DOHH2 (cell line): ENCODE results near the gene ZBTB7C.

Source experiments
- H3F3A ChIP-seq: fragments of 200-600 bp; sonication (generic), shearing (Covaris generic); 2 replicates; pipeline ENCODE4 v1.6.0; 2016; ENCODE audit warnings: antibody characterized with exemption, mild to moderate bottlenecking; ENCODE audit not compliant: control insufficient read depth, insufficient read depth
- H3K27ac ChIP-seq: fragments of 200-600 bp; sonication (generic); 2 replicates; pipeline ENCODE4 v1.5.1; 2014; ENCODE audit warnings: low read depth, mild to moderate bottlenecking, low read length, moderate library complexity
- H3K27me3 ChIP-seq: fragments of 200-600 bp; sonication (generic); 2 replicates; pipeline ENCODE4 v1.6.1; 2014; ENCODE audit warnings: mild to moderate bottlenecking, low read length, mixed read lengths; ENCODE audit not compliant: control insufficient read depth
- H3K36me3 ChIP-seq: fragments of 200-600 bp; sonication (generic); 2 replicates; pipeline ENCODE4 v1.6.1; 2014; ENCODE audit warnings: mild to moderate bottlenecking, low read length, moderate library complexity, mixed read lengths; ENCODE audit not compliant: control insufficient read depth
- H3K4me1 ChIP-seq: fragments of 200-600 bp; sonication (generic); 2 replicates; pipeline ENCODE4 v1.6.1; 2014; ENCODE audit warnings: mild to moderate bottlenecking, low read length, mixed read lengths; ENCODE audit not compliant: control insufficient read depth
- H3K4me2 ChIP-seq: fragments of 200-600 bp; sonication (generic); 2 replicates; pipeline ENCODE4 v1.6.0; 2014; ENCODE audit warnings: mild to moderate bottlenecking, low read length, moderate library complexity
- H3K4me3 ChIP-seq: fragments of 200-600 bp; sonication (generic); 2 replicates; pipeline ENCODE4 v1.5.1; 2014; ENCODE audit warnings: mild to moderate bottlenecking, low read length, mixed read lengths
- H3K79me2 ChIP-seq: fragments of 200-600 bp; sonication (generic); 2 replicates; pipeline ENCODE4 v1.6.1; 2014; ENCODE audit warnings: mild to moderate bottlenecking, low read length, mixed read lengths; ENCODE audit not compliant: control insufficient read depth
- H3K9me2 ChIP-seq: fragments of 200-600 bp; sonication (generic); replicated peaks from 2 replicates; pipeline ENCODE4 v1.6.1; 2014; ENCODE audit warnings: mild to moderate bottlenecking, low read length, mixed read lengths; ENCODE audit not compliant: control insufficient read depth
- H3K9me3 ChIP-seq: fragments of 200-600 bp; sonication (generic); 2 replicates; pipeline ENCODE4 v1.6.1; 2014; ENCODE audit warnings: antibody characterized with exemption, low read length, mixed read lengths; ENCODE audit not compliant: control insufficient read depth, insufficient read depth
- H4K20me1 ChIP-seq: fragments of 200-600 bp; sonication (generic); 2 replicates; pipeline ENCODE4 v1.6.0; 2014; ENCODE audit warnings: low read depth, mild to moderate bottlenecking, antibody characterized with exemption, low read length, moderate library complexity; ENCODE audit not compliant: control insufficient read depth, insufficient read depth
- CTCF ChIP-seq: fragments of 200-600 bp; sonication (generic); IDR thresholded peaks from one replicate; pipeline ENCODE4 v1.5.1; 2014; ENCODE audit warnings: antibody characterized with exemption, mild to moderate bottlenecking, low read depth, low read length; ENCODE audit not compliant: poor library complexity, severe bottlenecking
- EZH2phosphoT487 ChIP-seq: fragments of 200-600 bp; sonication (generic); IDR thresholded peaks from 2 replicates; pipeline ENCODE4 v1.6.1; 2017; ENCODE audit warnings: borderline replicate concordance, mild to moderate bottlenecking, antibody characterized with exemption, low read length, moderate library complexity, mixed read lengths

The ZBTB7C gene

GRCh38 chr18:48364146-48364545 lies 45.0 kb downstream of the ZBTB7C start:
- no peak overlapping the region for H3K4me3 ChIP-seq
- no peaks in the 10 kb centered on the region for H3K36me3 ChIP-seq
- H3K9me3 ChIP-seq: no peaks in the 10 kb centered on the region
- no peaks in the 10 kb centered on the region for H3K79me2 ChIP-seq
- H3K9me2 ChIP-seq: no peaks in the 10 kb centered on the region
- no peaks in the 10 kb centered on the region for H3K4me1 ChIP-seq
- TF ChIP-seq EZH2phosphoT487 (no peak), CTCF (no peak)
- no peak overlapping the region for H3K4me2 ChIP-seq
- no peak overlapping the region for H3K27ac ChIP-seq
- H3F3A ChIP-seq: no peaks in the 10 kb centered on the region
- H4K20me1 ChIP-seq: no peaks in the 10 kb centered on the region
- no peaks in the 10 kb centered on the region for H3K27me3 ChIP-seq

DNA sequence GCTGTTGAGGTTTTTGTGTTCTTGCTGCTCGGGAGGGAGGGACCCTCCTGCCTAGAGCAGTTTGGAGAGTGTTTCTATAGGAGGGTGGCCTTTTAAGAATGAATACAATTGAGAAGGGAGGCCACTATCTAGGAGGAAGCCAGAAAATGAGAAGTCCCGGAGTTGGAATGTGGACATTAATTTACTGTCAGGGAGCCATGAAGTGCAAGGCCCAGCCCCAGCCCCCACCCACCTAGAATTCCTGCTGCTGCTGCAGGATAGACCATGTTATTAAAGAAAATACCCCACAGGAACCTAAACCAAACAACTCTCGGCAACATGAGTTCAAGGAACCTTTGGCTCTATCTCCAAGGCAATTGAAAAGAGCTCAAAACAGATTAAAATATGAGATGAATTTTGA lies 46.0 kb downstream of the ZBTB7C start:
- Histone ChIP-seq H3K9me2 (no peaks in the 10 kb centered on the region), H3K79me2 (no peaks in the 10 kb centered on the region), H3F3A (no peaks in the 10 kb centered on the region), H3K4me2 (no peak overlapping the region), H3K4me3 (no peak overlapping the region), H3K9me3 (no peaks in the 10 kb centered on the region), H3K4me1 (no peaks in the 10 kb centered on the region), H3K27ac (no peak overlapping the region), H4K20me1 (no peaks in the 10 kb centered on the region), H3K36me3 (no peaks in the 10 kb centered on the region), H3K27me3 (no peaks in the 10 kb centered on the region)
- TF ChIP-seq EZH2phosphoT487: no peak
- TF ChIP-seq CTCF: no peak

DNA sequence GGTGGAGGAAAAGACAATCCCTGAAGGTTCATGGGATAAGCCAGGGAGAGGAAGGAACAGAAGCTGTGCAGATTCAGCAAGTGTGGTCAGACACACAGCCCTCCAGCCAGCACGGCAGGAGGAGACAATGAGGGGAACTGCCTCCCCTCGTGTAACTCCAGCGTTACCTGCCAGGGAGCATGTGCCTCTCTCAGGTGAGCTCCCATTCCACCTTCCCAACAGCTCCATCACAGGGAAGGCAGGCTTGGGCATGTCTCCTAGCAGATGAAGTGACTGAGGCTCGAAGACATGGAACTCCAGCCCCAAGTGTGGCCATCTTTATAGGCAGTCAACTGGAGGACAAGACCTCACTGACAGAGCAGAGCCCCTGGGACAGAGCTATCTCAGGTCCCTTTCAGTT lies 47.4 kb downstream of the ZBTB7C start:
- TF ChIP-seq EZH2phosphoT487: no peak
- TF ChIP-seq CTCF: no peak
- no peak overlapping the region for H3K4me3 ChIP-seq

More for the DNA sequence above, 47.4 kb downstream of the ZBTB7C start:
- Histone ChIP-seq H3K4me2 (no peak overlapping the region), H3K27me3 (no peaks in the 10 kb centered on the region), H3K79me2 (no peaks in the 10 kb centered on the region), H3K9me3 (no peaks in the 10 kb centered on the region), H3F3A (no peaks in the 10 kb centered on the region), H3K9me2 (no peaks in the 10 kb centered on the region), H4K20me1 (no peaks in the 10 kb centered on the region), H3K27ac (no peak overlapping the region), H3K4me1 (no peaks in the 10 kb centered on the region), H3K36me3 (no peaks in the 10 kb centered on the region)
